GM12891 (cell line): ENCODE measurements around the gene SPATS2.

Experiments used
- POLR2A ChIP-seq: IDR thresholded peaks from 2 replicates; pipeline ENCODE4 v1.6.1; 2011; ENCODE audit warnings: low read depth, low read length, control low read depth
- POLR2AphosphoS5 ChIP-seq: IDR thresholded peaks from 2 replicates; pipeline ENCODE4 v1.6.1; 2011; ENCODE audit warnings: low read depth, low read length, control low read depth

- TF ChIP-seq POLR2A, result no peak
- no peak for TF ChIP-seq POLR2AphosphoS5
Observed at GRCh38 chr12:49325606-49326005, 41.7 kb upstream of the SPATS2 start.
